Left forelimb (tissue), 1 donor: Measurements from ENCODE around the gene TMEM181.
"Not testable (repeated sequence)": the region's sequence is repeated elsewhere in the genome, so short reads cannot be mapped to it uniquely, and the experiment has no call there.

Source experiments
- DNase-seq: peaks from one replicate; pipeline ENCODE4 v3.0.0-alpha.2; 2018; ENCODE audit warnings: low spot score

TMEM181 gene

DNA sequence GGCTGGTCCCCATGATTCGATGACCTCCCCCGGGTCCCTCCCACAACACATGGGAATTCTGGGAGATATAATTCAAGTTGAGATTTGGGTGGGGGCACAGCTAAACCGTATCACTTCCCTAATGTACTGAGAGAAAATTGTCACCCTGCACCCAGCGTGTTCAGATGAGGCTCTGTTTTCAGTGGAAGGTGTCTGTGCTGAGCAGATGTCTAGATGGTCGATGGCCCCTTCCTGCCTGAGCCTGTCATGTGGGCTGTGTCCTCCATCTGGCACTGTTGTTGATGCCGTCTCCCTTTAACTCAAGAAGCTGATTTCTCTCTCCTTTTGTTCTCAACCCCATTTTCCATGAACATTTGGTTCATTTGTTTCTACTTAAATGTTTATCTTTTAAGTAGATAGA lies 37.0 kb downstream of the TMEM181 start:
- no peak for DNase-seq

DNA sequence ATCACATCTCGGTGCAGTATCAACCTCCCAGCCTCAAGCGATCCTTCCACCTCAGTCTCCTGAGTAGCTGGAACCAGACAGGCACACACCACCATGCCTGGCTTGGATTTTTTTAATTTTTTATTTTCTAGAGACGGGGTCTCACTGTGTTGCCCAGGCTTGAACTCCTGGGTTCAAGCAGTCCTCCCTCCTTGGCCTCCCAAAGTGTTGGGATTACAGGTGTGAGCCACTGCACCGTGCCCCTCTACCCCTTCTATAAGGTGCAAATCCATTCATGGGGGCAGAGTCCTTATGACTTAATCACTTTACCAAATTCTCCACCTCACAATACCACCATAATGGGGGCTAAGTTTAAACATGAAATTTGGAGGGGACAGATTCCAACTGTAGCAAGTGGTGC lies 37.7 kb downstream of the TMEM181 start:
- no peak for DNase-seq

DNA sequence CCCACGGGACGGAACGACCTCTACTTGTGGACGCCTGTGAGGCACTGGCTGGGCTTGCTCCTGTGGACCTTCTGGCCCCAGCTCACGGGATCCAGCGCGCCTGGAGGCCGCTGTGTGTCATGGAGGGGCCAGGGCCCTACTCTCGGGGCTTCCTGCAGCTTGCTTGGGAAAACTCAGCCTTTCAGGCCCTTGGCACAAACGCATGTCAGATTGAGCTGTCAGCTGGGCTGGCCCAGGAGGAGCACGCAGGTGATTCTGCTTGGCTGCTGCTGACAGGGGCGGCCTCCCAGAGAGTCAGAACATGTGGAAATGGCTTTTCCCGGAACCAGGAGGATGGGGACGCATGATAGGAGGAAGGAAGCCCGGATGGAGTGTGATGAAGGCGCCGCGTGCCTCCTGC lies 39.7 kb downstream of the TMEM181 start:
- no peak for DNase-seq

DNA sequence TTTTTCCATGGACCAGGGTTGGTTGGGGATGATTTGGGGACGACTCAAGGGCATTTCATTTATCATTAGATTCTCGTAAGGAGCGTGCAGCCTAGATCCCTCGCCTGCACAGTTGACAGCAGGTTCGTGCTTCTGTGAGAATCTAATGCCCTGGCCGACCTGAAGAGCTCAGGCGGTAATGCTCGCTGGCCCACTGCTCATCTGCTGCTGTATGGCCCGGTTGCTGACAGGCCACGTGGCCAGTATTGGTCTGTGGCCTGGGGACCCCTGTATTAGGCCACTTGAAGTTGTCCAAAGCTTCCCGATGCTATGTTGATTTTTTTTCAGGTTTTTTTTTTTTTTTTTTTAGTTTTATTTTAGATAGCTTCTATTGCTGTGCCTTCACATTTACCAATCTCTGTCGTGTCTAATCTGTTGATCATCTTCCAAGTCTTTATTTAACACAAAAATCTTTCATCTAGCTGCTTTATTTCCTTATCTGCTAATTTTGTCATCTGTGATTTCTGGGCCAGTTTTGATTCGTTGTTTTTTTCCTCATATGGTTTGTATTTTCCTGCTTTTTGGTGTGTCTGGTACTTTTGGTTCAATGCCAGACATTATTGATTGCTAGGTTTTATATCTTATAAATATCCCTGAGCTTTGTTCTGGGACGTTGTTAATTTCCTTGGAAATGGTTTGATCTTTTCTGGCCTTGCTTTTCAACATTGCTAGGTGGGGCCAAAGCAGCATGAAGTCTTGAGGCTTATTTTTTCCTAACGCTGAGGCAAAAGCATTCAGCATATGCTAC lies 43.6 kb downstream of the TMEM181 start:
- DNase-seq = no peak

DNA sequence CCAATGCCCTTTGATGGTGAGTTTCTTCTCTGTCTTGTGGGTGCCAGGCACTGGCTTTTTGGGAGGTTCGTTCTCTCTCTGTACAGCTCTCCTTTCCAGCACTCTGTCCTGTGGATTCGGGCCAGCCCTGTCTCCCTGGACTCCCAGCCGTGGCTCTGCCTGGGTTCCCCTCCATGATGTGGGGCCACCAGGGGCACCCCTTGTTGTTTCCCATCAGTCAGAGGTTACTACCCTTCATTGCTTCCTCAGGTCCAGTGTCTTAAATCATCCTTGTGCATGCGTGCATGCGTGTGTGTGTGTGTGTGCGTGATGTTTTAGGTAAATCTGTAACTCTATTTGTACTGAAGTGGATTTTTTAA lies 44.1 kb downstream of the TMEM181 start:
- no peak for DNase-seq

DNA sequence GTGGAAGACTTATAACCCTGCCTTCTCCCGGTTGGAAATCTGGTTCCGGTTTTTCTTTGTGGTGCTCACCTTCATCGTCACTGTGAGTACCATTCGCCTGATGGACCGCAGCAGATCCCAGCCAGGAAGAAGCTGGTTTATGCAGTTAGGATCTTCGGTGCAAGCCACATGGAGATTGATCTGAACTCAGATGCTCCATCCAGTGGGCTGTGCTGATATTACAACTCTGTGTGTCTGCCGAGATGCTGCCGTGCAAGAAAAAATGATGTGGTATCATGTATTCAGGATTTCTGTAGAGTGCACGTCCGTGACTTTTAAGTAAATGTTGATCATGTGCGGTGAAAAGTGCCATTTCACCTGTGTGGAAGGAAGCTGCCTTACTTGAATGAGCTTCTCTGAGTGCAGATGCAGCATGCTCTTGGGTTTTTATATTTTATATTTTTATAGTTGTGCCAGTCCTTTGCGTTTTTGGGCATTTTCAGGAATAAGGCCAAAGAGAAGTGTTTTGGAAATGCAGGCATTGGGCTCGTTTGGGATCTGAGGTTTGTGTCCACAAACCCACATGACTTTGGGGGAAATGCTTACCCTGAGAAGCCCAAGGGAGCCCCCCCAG lies 45.5 kb downstream of the TMEM181 start:
- DNase-seq = no peak

DNA sequence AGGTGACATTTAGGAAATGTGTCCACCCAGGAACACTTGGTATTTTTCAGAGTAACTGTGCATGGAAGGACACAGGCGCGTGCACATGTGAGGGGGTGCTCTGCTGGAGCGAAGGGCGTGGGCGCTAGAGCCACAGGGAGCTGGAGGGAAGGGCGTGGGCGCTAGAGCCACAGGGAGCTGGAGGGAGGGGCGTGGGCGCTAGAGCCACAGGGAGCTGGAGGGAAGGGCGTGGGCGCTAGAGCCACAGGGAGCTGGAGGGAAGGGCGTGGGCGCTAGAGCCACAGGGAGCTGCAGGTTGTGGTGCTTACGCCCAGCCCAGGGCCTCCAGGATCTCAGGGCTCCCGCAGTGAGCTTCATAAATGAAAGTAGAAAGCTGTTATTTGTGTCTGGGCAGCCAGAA lies 46.1 kb downstream of the TMEM181 start:
- DNase-seq = not testable (repeated sequence)

DNA sequence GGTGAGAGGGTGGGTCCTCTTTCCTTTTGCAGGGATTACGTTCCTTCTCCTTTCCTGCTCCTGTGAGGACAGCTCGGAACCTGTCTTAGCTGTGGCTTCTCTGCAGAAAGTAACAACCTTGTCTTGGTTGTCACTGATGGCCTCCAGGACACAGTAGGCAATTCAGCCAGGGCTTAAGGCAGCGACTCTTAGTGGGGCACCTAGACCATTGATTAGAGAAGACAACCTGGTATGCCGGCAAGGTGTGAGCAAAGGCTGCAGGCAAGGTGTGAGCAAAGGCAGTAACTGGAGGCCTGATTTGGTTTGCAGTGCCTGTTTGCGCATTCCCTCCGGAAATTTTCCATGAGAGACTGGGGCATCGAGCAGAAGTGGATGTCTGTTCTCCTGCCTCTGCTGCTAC lies 47.0 kb downstream of the TMEM181 start:
- DNase-seq = no peak

DNA sequence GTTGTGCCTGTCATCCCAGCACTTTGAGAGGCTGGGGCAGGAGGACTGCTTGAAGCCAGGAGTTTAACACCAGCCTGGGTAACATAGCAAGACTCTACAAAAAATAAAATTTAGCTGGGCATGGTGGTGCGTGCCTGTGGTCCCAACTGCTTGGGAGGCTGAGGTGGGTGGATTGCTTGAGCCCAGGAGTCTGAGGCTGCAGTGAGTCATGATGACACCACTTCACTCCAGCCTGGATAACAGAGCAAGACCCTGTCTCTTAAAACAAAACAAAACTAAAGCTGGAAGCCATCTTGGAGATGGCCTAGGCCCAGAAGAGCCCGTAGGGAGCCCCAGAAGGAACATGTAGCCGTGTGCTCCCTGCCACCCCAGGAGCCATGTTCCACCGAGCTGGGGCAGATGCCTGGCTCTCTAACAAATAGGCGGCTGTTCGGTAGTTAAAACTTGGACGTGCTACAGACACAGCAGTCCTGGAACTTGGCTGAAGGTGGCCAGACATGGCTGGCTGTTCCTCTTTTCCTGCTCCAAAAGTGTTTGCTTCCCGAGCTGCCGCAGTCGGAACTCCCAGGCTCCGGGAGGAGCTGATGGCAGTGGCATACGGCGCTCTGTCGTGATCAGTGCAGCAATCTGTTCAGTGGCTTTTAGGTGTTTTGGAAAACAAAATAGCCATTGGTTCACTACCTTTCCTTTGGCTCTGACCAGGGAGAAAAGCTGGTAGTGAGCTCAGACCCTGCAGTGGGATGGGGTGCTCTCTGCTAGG lies 47.7 kb downstream of the TMEM181 start:
- no peak for DNase-seq

DNA sequence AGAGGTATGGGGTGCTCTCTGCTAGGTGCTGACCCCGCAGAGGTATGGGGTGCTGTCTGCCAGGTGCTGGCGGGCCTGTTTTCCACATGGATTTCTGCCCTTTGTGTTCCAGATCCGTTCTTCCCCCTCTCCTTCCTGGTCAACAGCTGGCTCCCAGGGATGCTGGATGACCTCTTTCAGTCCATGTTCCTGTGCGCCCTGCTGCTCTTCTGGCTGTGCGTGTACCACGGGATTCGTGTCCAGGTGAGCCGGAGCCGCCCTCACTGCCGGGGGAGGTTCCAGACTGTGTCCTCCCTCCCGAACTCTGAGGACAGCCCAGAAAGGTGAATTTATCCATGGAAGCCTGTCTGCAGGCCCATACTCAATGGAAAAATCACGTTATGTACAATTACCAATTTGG lies 48.3 kb downstream of the TMEM181 start:
- no peak for DNase-seq

DNA sequence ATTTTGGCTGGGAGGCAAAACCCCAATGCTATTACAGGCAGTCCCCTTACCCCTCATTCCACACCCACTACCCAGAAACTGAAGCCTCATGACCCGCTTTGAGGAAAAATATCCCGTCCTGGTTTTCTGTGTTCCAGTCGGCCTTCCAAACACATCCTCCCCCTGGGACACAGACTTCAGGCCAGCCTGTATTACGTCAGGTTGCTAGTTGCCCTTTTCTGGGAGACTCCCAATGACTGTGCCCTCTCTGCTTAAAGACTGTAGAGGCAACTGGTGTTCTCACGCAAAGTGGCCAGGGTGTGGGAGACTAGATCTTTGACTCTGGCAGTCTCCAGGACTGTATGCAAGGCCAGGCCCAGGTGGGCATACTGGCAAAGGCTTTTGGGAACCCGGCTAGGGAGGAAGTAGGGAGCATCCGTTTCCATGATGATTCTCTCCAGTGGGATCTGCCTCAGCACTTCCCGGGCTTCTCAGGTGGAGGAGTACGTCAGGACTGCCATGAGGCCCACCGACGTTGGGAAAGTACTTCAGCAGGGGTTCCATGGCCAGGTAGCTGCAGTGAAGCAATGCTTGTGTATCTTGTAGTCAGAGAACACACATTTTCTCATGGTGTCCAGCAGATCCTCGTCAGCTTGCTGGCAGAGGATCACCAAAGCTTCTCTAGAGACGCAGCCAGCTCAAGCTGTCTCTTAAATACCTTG lies 49.7 kb downstream of the TMEM181 start:
- DNase-seq = no peak

DNA sequence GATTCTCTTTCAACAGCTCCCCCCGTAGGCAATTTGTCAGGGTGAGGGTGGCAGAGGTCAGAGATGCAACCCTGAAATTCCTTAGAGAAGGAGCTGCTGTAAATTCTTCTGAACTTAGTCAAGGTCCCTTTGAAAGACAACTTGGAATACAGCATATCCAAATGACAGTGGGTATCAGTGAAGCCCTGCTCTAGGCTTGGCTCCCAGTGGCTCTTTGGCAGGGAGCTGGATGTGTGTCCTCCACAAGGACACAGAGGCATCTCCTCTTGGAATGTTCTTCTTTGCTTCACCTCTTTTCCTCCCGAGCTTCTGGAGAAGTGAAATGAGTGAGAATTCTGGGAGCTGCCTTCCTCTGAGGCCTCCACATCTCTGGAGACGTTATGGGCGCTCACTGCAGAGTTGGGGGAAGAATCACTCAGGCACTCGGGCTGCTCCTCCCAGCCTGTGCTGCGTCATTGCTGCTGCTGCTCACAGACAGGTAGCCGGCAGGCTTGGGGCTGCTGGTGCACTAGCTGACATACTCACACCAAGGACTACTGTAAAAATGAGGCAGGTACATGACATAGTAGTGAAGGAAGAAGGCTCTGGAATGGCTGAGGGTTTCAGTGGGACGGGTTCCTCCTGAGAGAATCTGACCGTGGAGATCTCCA lies 50.6 kb downstream of the TMEM181 start:
- DNase-seq = no peak

DNA sequence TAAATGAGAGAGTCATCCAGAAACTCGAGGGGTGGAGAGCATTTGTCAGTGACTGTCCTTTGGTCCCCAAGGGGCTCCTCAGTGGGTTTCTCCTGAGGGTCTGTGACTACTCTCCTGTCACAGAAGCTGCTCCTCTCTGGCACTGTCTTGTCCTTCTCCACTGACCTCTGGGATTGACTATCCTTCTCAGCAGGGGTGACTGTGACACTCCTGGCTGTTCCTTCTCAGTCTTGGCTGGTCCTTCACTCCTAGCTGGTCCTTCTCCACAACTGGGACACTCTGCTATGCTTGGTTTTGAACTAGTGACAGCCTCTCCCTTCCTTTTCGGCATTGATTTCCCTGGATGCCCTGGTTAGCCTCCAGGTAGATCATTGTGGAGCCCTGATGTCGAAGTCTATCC lies 51.1 kb downstream of the TMEM181 start:
- no peak for DNase-seq

DNA sequence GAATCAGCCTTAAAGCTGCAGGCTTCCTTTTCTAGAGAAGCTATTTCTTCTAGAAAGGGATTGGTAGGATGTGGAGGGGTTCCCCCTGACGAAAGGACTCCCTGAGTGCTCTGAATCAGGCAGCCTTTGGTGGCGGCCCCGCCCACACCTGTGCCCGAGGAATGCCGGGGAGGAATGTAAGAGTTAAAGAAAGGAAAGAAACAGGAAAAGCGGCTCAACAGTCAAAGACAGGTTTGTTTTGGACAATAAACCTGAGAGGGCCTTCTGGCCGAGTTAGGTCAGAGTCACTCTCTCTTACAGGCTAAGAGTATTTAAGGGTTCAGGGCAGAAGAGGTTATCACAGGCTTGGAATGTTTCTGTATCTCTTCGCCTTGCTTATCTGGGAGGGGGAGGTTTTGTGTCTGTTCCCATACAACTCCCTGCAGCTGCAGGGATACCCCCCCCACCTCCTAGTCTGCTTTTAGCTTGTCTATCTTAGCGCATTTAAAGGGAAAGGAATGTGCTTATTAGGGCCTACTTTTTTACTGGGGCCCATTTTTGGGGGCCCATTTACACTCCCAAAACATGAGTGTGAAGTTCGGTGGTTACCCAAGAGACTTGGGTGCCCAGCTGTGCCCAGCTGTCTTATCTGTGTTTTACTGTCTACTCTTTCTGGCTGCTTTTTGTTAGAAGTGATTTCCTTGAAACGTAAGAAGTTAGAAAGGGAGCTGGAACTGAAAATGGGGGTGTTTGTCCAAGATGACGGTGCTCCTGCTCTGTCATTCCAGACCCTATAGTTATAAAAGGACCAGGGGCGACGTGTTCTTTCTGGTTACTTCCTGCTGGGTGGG lies 51.9 kb downstream of the TMEM181 start:
- DNase-seq = no peak

DNA sequence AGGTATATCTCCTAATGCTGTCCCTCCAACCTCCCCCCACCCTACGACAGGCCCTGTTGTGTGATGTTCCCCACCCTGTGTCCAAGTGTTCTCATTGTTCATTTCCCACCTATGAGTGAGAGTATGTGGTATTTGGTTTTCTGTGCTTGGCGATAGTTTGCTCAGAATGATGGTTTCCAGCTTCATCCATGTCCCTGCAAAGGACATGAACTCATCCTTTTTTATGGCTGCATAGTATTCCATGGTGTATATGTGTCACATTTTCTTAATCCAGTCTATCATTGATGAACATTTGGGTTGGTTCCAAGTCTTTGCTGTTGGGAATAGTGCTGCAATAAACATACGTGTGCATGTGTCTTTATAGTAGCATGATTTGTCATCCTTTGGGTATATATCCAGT lies 54.7 kb downstream of the TMEM181 start:
- DNase-seq = not testable (repeated sequence)

DNA sequence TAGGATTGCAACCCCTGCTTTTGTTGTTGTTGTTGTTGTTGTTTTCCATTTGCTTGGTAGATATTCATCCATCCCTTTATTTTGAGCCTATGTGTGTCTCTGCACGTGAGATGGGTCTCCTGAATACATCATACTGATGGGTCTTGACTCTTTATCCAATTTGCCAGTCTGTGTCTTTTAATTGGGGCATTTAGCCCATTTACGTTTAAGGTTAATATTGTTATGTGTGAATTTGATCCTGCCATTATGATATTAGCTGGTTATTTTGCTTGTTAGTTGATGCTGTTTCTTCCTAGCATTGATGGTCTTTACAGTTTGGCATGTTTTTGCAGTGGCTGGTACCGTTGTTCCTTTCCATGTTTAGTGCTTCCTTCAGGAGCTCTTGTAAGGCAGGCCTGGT lies 58.4 kb downstream of the TMEM181 start:
- DNase-seq = not testable (repeated sequence)

DNA sequence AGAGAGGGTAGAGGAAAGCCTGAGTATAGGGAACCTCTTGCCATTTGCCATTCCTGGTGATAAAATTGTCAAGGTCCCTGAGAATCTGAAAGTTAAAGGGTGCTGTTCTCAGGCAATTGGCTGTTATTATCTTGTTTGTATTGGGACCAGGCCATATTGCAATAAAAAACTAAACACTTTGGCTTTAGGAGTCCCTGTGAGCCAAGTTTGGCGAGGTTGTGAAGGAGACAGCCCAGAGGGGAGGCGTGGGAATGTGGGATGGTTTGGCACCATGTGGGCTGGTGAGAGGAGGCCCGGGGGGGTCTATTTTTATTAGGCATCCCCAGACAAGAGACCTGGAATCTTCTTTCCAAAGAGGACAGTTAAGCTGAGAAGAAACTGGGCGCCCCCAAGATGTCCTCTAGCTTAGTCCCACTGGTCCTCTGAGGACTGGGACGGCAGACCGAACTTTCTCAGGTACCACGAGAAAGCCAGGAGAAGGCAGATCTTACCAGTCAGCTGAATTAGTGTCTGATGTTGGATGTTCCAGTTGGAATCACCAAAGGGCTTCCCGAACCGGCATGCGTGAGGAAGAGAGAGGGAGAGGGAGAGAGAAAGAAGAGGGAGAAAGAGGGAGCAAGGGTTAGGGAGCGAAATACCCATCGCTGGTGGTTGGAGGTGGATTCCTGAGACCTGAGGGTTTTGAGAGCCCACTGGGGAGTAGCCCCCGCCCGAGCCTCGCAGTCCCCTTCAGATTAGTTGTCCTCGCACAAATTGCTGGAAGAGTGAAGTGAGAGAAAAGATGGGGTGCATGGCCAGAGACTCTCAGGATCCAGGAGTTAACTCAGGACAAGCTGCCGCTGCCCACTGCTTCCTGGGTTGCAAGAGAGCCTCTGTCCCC lies 60.3 kb downstream of the TMEM181 start:
- DNase-seq = no peak

DNA sequence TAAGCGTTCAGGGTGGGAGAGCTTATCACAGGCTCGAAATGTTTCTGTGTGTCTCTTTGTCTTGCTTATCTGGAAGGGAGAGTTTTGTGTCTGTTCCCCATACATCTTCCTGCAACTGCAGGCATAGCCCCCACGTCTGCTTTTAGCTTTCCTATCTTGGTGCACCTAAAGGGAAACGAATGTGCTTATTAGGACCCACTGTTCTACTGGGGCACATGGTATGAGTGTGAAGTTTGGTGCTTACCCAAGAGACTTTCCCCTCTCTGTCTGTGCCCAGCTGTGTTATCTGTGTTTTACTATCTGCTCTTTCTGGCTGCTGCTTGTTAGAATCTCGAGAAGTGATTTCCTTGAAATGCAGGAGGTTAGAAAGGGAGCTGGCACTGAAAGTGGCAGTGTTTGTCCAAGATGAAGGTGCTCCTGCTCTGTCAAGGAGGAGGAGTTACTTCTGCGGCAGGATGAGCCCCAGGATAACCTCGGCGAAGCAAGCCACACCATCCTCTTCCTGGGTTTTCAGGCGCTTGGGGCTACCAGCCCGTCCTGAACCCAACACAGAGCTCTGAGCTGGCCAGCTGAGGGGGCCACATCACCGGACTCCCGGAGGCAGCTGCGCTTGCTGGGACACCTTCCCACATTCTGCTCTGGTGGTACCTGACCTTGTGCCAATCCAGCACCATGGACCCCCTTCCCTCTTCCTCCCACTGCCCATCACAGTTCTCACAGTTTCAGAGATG lies 61.2 kb downstream of the TMEM181 start:
- DNase-seq = no peak
